Activated CD8-positive, alpha-beta memory T cell treated with anti-CD3 and anti-CD28 coated beads for 24 hours (primary cell): Measurements from ENCODE around the gene LEFTY2.
"Not testable (repeated sequence)": the region's sequence is repeated elsewhere in the genome, so short reads cannot be mapped to it uniquely, and the experiment has no call there.

Experiments
- DNase-seq: peaks from one replicate; pipeline ENCODE4 v3.0.0-alpha.2; 2020

The LEFTY2 gene, protein sequence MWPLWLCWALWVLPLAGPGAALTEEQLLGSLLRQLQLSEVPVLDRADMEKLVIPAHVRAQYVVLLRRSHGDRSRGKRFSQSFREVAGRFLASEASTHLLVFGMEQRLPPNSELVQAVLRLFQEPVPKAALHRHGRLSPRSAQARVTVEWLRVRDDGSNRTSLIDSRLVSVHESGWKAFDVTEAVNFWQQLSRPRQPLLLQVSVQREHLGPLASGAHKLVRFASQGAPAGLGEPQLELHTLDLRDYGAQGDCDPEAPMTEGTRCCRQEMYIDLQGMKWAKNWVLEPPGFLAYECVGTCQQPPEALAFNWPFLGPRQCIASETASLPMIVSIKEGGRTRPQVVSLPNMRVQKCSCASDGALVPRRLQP

DNA sequence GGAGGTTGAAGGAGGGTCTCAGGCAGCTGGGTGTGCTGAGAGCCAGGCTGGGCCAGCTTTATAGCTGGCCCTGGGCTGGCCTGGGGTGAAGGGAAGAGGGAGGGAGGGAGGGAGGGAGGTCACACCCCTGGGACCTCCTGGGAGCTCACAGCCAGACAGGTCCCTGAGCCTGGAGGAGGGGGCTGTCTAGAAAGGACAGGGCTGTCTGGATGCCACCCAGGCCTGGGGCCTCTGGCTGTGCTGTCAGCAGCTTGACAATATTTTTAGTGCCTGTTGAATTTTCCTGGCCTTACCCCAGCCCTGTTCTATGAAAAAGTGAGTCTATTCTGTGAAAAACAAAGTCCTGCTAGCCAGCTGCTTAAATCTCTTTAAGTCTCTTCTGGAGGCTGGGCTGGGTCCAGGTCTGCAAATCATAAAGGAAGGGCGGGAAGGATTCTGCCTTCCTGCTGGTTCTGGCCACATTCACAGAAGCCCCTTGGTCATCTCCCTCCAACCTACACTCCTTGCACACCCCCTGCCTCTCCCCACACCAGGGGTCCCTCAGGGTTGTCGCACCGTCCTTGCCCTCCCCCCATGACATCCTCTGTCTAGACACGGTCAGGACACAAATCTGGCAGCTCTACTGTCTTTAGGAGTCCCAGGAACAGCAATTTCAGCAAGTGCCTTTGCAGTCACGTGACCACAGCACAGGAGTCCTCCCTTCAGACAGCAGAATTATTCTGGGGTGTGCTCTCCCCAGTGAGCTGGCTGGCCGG, at the start of gene LEFTY2:
LEFTY2 (minus strand) TSS at position 34 of the 755 bp plus-strand sequence. CDS start 80 bp downstream, outside the sequence.
- DNase-seq: no peak

DNA sequence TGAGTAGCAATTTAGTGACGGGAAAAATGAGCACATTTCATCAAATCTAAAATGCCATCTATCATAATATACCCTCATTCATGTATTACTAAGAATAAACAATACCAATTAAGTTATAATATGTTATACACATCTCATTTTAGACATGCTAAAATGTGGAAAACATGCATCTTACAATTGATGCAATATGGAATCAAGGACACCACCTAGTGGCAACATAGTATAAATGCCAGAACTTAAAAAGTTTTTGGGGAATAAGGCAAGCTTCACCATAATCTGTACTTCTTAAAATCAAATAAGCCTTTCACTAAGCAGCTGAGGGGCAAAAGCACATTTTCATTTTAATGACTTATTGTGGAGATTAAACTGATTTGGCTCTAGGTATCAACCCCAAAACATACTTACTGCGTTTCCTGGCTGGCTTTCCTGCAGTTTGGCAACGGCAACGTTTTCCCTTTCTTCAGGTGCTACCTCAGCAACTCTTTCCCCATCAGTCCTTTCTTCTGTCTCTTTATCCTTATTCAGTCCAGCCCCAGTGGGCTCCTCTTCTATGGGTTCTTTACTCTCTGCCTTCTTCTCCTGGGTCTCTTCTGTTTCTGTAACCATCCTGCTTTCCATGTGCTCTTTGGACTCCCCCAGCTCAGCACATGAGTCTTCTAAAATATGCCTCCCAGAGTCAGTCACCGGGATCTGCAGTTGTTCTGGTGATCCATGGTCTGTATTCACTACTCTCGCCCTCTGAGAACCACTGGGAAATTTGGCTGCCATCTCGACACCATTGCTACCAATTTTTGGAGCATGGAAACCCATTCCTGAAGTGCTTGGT, 46.7 kb upstream of the LEFTY2 start:
- DNase-seq: no peak

DNA sequence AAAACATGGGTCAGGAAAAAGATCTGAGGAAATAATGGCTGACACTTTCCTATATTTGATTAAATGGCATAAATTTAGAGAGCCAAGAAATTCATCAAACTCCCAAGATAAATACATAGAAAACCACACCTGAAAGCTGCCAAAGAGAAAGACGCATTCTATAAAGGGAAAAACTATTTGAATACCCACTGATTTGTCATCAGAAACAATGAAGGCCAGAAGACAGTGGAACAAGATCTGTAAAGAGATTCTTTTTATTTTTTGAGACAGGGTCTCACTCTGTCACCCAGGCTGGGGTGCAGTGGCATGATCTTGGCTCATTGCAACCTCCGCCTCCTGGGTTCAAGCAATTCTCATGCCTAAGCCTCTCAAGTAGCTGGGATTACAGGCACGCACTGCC, 40.7 kb upstream of the LEFTY2 start:
- DNase-seq: no peak

DNA sequence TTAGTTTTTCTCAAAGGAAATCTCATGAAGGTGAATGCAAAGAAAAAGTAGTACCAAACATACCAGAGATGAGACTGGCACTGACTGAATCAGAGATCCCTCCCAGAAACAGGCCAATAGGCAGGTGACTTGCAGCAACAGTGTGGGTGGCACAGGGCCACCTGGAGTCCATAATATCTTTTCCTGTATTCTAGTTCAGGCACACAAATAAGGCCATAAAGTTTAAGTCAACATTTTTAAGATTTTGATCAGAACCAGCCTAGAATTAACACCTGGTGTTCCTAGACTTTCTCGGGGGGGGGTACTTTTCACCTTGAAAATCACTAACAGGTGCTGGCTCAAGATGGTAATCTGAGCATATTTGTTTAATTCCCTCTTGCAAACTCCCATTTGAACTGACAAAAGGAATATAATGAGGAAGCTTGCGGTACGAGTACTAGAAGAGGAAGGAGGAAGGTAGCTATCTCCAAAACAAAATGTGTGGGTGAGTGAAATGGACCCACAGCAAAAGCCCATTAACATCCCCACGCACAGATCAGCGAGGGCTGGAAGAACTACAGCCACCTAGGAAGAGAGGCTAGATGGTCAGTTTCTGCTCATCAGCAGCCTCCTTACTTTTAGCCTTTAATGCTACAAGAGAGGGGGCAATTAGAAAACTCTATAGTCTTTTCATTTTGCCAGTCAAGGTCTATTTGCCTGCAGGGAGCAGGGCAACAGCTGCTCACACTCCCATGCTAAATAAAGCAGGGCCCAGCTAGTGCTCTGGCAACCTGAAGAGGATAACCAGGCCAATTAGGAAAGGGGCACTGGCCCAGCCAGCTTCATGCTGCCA, 39.2 kb upstream of the LEFTY2 start:
- DNase-seq: no peak

DNA sequence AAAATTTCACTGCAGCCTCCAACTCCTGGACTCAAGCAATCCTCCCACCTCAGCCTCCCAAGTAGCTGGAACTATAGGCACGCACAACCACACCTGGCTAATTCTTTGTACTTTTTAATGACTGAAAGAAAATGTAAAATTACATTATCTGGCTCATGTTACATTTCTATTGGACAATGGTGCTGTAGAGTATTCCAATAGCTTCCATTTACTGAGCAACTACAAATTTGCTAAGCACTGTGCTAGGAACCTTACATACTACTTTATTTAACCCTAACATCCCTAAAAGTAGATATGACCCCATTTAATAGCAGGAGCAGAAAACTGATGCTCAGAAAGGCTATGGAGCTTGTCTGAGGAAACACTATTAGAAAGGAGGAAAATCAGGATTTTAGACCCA, 38.4 kb upstream of the LEFTY2 start:
- no peak for DNase-seq

DNA sequence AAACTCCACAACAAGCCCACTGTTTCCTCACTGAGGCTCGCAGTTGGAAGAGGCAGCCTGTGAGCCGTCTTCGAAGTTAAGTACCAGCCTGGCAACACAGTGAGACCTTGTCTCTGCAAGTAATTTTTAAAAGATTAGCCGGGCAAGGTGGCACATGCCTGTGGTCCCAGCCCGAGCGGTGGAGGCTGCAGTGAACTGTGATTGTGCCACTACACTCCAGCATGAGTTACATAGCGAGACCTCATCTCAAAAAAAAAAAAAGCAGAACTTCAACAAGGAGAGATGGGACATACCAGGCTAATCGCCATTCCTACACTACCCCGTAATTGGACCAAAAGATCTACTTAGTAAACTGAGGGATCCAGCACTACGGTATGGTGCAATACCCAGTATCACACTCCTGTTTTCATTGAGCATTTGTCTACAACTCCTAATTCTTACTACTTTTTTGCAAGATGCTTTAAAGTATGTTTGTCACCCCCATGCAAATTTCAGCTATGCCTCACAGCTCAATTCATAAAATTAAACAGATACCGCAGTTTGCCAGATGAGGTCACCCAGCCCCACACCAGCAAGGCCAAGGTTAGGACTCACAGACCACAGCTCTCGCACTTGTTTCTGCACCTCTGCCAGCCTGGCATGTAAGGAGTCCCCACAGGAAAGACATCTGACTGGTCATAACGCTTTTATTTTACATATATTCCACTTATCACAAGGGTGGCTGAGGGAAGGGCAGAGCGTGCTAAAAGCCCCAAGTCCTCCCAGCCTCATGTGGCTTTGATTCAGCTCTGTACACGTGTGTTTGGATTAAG, 37.1 kb upstream of the LEFTY2 start:
- peak; percentile 52 for DNase-seq

DNA sequence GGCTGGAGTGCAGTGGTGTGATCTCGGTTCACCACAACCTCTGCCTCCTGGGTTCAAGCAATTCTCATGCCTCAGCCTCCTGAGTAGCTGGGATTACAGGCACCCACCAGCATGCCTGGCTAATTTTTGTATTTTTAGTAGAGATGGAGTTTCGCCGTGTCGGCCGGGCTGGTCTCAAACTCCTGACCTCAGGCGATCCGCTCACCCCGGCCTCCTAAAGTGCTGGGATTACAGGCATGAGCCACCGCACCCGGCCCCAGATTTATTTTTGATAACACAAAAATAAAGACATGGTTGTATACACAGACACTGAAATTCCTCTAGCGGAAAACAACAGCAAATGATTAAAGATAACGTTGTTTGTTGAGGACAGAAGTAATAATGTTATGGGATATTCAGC, 34.1 kb upstream of the LEFTY2 start:
- DNase-seq: peak; percentile 37

DNA sequence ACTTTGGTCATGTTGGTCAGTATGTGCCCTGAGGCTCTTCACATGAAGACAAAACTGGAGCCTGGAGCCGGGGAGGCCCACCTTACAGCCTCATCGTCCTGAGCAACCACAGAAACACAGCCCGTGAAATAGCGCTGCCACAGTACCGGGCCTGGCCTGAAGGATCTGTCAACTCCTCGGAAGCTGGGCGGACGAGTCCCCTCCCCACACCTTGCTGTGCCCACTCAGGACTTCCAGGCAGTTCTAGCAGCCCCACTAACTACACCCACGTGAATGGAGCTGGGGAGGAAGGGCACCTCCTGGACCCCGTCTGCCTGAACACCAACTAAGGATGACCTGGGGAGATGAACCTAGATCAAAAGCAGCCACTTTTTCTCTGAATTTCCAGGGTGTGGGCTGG, 33.4 kb upstream of the LEFTY2 start:
- DNase-seq: peak; percentile 52

DNA sequence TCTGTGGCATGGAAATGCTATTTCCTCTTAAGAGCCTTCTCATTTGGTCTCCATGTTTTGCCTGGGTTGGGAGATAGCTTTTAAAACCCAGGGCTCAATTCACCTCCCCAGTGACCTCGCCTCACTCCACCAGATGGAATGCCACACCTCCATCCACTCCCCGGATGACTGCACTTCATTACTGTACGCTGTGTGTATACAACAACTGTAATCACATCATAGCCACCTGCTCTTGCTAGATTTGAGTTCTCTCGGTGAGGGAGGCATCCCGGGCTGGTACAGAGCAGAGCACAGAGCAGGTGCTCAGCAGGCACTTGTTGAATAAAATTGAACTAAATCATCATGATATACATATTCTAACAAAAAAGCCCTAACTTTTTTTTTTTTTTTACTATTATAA, 32.1 kb upstream of the LEFTY2 start:
- DNase-seq: peak; percentile 33

DNA sequence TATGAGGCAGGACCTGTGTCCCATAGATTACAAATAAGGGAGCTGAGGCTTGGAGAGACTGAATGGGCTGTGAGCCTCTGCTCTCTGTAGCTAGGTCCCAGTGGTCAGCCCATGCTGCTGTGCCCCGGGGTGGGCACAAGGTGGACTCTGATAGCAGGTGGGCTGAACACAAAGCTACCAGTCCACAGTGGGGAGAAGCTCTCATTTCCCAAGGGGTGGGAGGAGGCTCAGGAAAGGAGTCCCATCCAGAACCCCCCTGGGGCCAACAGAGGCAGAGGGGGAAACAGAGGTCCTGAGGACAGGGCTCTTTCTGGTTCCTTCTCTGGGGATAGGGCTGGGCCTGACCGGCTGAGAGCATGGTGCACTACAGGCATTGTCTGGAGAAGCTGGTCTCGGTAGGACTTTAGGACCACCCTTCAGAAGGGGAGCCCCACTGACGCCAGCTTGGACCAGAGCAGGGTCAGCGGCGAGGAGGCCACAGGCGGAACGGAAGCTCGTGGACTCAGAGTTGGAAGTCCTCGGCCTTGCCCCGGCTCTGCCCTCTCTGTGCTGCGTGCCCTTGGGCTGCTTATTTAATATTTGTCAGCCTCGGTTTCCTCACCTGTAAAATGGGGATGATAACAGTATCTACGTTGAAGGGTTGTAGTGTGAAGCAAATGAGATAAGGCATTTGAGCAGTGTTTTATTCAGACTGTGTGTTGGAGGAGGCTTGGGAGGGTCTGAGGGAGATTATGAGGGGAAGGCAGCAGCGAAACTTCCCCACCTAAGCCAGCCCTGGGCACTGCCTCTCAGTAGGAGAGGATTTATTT, 31.5 kb upstream of the LEFTY2 start:
- peak; percentile 51 for DNase-seq

DNA sequence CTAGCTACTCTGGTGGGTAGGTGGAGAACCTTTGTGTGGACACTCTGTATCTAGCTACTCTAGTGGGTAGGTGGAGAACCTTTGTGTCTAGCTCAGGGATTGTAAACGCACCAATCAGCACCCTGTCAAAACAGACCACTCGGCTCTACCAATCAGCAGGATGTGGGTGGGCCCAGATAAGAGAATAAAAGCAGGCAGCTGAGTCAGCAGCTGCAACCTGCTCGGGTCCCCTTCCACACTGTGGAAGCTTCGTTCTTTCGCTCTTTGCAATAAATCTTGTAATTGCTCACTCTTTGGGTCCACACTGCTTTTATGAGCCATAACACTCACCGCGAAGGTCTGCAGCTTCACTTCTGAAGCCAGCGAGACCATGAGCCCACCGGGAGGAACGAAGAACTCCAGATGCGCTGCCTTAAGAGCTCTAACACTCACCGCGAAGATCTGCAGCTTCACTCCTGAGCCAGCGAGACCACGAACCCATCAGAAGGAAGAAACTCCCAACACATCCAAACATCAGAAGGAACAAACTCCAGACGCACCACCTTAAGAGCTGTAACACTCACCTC, 29.7 kb upstream of the LEFTY2 start:
- not testable (repeated sequence) for DNase-seq

DNA sequence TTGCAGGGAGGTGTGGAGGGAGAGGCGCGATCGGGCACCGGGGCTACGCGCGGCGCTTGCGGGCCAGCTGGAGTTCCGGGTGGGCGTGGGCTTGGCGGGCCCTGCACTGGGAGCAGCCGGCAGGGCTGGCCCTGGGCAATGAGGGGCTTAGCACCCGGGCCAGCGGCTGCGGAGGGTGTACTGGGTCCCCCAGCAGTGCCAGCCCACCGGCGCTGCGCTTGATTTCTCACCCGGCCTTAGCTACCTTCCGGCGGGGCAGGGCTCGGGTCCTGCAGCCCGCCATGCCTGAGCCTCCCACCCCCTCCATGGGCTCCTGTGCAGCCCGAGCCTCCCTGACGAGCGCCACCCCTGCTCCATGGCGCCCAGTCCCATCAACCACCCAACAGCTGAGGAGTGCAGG, 28.7 kb upstream of the LEFTY2 start:
- DNase-seq: not testable (repeated sequence)

DNA sequence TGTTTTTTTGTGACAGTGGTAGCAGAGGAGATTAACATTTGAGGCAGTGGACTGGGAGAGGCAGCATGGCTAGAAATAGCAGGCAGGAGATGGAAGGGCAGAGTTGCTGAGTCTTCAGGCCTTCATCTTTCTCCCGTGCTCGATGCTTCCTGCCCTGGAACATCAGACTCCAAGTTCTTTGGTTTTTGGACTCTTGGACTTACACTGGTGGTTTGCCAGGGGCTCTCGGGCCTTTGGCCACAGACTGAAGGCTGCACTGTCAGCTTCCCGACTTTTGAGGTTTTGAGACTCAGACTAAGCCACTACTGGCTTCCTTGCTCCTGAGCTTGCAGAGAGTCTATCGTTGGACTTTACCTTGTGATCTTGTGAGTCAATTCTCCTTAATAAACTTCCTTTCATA, 24.2 kb upstream of the LEFTY2 start:
- no peak for DNase-seq

DNA sequence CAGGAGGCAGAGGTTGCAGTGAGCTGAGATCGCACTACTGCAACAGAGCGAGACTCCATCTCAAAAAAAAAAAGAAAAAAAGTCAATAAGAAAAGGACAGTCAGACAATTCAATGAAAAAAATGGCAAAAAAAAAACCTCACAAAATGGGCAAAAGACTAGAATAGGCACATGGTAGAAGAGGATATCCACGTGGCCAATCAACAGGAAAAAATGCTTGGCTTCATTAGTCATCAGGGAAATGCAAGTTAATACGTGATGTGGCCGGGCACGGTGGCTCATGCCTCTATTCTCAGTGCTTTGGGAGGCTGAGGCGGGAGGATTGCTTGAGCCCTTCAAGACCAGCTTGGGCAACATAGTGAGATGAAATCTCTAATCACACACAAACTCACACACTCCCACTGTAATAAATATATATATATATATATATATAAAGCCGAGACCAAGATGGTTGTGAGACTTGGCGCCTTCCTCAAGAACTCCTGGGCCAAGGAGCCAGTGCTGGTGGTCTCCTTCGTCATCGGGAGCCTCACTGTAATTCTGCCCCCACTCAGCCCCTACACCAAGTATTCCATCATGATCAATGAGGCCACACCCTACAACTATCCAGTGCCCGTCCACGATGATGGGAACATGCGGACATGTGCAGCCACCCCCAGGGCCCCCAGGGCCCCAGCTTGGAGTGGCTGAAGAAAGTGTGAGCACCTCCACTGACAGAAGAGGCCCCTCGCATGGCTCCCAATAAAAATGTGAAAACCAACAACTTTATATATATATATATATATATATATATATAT, 22.9 kb upstream of the LEFTY2 start:
- DNase-seq: no peak

DNA sequence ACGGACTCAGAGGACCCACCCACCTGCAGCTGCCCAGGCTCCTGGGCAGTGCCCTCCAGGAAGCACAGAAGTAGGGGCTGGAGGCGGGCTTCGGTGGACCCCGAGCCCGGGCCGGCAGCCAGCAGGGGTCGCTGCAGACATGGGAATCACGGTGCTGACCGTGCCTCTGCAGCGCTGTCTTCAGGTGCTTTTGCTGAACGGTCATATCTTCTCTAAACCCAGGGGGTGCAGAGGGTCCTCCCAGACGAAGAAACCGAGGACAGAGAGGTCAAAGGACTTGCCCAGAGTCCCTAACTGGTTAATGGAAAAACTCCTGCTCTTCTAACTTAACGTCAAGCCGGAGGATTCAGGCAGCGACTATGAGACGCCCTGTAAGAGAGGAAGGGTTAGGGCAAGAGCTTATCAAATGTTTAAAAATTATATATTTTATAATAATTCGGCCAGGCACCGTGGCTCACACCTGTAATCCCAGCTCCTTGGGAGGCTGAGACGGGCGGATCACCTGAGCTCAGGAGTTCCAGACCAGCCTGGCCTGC, 21.5 kb upstream of the LEFTY2 start:
- peak; percentile 87 for DNase-seq

DNA sequence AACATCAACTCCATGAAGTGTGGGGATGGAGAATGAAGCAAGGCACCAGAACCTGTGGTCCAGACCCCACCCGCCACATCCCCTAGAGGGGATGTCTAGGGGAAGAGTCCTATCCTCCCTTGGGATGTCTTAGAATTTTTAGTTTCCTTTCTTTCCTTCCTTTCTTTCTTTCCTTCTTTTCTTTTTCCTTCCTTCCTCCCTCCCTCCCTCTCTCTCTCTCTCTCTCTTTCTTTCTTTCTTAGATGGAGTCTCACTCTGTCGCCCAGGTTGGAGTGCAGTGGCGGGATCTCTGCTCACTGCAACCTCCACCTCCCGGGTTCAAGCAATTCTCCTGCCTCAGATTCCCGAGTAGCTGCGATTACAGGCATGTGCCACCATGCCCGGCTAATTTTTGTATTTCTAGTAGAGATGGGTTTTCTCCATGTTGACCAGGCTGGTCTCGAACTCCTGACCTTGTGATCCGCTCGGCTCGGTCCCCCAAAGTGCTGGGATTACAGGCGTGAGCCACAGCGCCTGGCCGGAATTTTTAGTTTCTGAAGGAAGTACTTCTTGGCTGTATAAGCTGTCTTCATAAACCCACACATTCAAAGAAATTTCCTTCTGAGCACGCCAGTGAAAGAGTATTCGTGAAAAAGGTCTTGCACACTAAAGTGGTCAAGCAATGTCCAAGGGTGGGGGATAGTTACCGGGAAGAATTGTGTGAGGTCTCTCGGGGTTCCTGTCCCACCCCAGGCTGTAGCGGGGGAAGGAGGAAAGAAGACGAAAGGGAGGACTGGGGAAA, 20.8 kb upstream of the LEFTY2 start:
- DNase-seq: no peak

DNA sequence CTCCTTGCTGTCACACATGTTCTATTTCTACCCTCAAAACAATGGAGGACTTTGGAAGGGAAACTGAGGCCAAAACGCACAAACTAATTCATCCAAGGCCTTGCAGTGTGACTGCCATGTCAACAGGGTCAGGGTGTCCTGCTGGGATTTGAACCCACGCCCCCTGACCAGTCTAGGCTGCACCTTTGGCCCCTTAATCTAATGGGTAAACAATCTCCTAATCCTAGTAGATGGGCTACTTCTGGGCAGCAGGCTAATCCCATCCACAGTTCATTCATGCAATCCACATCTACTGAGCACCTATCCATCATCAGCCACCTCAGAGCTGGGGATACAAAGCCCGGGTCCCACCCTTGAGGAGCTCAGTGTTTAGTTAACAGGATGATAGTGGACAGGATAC, 17.0 kb upstream of the LEFTY2 start:
- no peak for DNase-seq

DNA sequence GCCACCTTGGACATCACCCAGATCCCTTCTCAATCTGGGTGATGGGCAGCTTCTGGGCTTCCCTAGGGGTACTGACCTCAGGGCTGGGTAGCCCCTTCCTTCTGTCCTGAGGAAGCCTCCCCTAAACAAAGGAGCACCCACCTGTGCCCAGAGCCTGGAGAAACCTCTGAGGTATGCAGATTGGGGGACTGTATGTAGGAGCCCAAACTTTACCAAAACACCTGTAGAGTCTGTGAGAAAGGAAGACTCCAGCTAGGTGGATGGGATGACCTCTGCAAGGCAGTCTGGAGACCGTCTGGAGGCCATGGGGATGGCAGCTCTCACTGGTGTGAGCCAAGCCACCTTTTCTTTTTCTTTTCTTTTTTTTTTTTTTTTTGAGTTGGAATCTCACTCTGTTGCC, 13.7 kb upstream of the LEFTY2 start:
- no peak for DNase-seq
